H1 (cell line): Measurements from ENCODE around the gene STK16. TPM values are rescaled to one million over a fixed set of nuclear protein-coding genes. Genes with fewer than 3 reads are reported as not detected.

Experiments used
- CTCF ChIA-PET: fragments of 300-600 bp; sonication (Branson Sonifier 250); formaldehyde crosslinking; loops from one replicate; lab custom pipeline; 2021; ENCODE audit not compliant: partially characterized antibody; lab: Charles Lee
- POLR2A ChIA-PET: fragments of 300-600 bp; sonication (Branson Sonifier 250); formaldehyde crosslinking; loops from one replicate; lab custom pipeline; 2021; ENCODE audit warnings: inconsistent platforms; ENCODE audit not compliant: partially characterized antibody; lab: Charles Lee
- DNase-seq, 2 experiments: peaks; one replicate each; pipeline versions ENCODE4 v3.0.0 to v3.0.0-alpha.2; 2010 to 2022; ENCODE audit warnings: low spot score in 2 of 2, low read depth in 1 of 2, mixed read lengths in 1 of 2
- FAIRE-seq: peaks from 2 replicates; lab custom pipeline; 2011; peaks lifted over from hg19 to GRCh38; lab: Jason Lieb, UNC
- H2AFZ ChIP-seq: 2 replicates; pipeline ENCODE4 v1.8.1; 2012; ENCODE audit warnings: low read length, inconsistent platforms
- H2AK5ac ChIP-seq: 2 replicates; pipeline ENCODE4 v1.6.1; 2013; ENCODE audit warnings: low read depth, low read length
- H2BK120ac ChIP-seq: replicated peaks from 2 replicates; pipeline ENCODE3; 2013; ENCODE audit warnings: low read depth, low read length, inconsistent platforms
- H2BK12ac ChIP-seq: 2 replicates; pipeline ENCODE4 v1.6.1; 2013; ENCODE audit warnings: low read depth, low read length
- H2BK15ac ChIP-seq: 2 replicates; pipeline ENCODE4 v1.6.1; 2013; ENCODE audit warnings: low read length
- H2BK20ac ChIP-seq: 2 replicates; pipeline ENCODE4 v1.6.1; 2013; ENCODE audit warnings: low read length
- H2BK5ac ChIP-seq: 2 replicates; pipeline ENCODE4 v1.6.1; 2013; ENCODE audit warnings: low read depth, low read length
- H3K14ac ChIP-seq: 2 replicates; pipeline ENCODE4 v1.6.1; 2013; ENCODE audit warnings: inconsistent platforms; ENCODE audit not compliant: insufficient read length
- H3K18ac ChIP-seq: 2 replicates; pipeline ENCODE4 v1.6.1; 2013; ENCODE audit warnings: low read length; ENCODE audit errors: extremely low read depth
- H3K23ac ChIP-seq: 2 replicates; pipeline ENCODE4 v1.6.1; 2013; ENCODE audit warnings: inconsistent platforms; ENCODE audit not compliant: insufficient read length
- H3K23me2 ChIP-seq: 2 replicates; pipeline ENCODE4 v1.6.1; 2013; ENCODE audit warnings: low read depth, low read length
- H3K27ac ChIP-seq: 2 replicates; pipeline ENCODE4 v1.6.1; 2011; ENCODE audit warnings: low read depth, low read length, inconsistent platforms
- H3K27me3 ChIP-seq, 4 experiments: replicated peaks in 1 of 4; 1 replicate in 1 of 4; 2 replicates in 3 of 4; pipeline versions ENCODE4 v1.6.1 to v1.8.1; 2011 to 2013; ENCODE audit warnings: low read length in 3 of 4, mild to moderate bottlenecking in 3 of 4, inconsistent platforms in 2 of 4, mixed read lengths in 2 of 4, moderate library complexity in 1 of 4; ENCODE audit not compliant: control insufficient read depth in 3 of 4, insufficient read depth in 3 of 4; ENCODE audit errors: extremely low read depth in 1 of 4
- H3K36me3 ChIP-seq, 4 experiments: 2 replicates each; pipeline versions ENCODE4 v1.6.1 to v1.8.1; 2011 to 2013; ENCODE audit warnings: mild to moderate bottlenecking in 4 of 4, low read length in 3 of 4, moderate library complexity in 2 of 4, control low read depth in 1 of 4, inconsistent platforms in 1 of 4; ENCODE audit not compliant: insufficient read depth in 4 of 4, control insufficient read depth in 2 of 4
- H3K4ac ChIP-seq: replicated peaks from 2 replicates; pipeline ENCODE3; 2013; ENCODE audit warnings: low read length, low read depth, mixed read lengths, inconsistent platforms; ENCODE audit not compliant: insufficient read length
- H3K4me1 ChIP-seq, 4 experiments: replicated peaks in 1 of 4; 1 replicate in 1 of 4; 2 replicates in 3 of 4; pipeline versions ENCODE4 v1.6.1 to v1.8.1; 2011 to 2013; ENCODE audit warnings: low read length in 3 of 4, inconsistent platforms in 2 of 4, mixed read lengths in 1 of 4; ENCODE audit not compliant: insufficient read depth in 4 of 4, control insufficient read depth in 3 of 4
- H3K4me2 ChIP-seq, 2 experiments: 2 replicates each; pipeline versions ENCODE4 v1.6.1 to v1.8.1; 2011 to 2013; ENCODE audit warnings: low read depth in 2 of 2, low read length in 2 of 2, control low read depth in 1 of 2, inconsistent platforms in 1 of 2, mild to moderate bottlenecking in 1 of 2; ENCODE audit not compliant: insufficient read depth in 1 of 2
- H3K4me3 ChIP-seq, 4 experiments: fragments of 200-600, 300-600 bp in 1 of 4; sonication (generic), shearing (Covaris generic), sonication (Bioruptor Twin) in 1 of 4; 2 replicates each; pipeline versions ENCODE4 v1.5.1 to v1.8.1; 2011 to 2016; ENCODE audit warnings: low read length in 4 of 4, low read depth in 3 of 4, control low read depth in 2 of 4, inconsistent platforms in 2 of 4, mild to moderate bottlenecking in 2 of 4, mixed read lengths in 1 of 4, moderate library complexity in 1 of 4; ENCODE audit not compliant: insufficient read depth in 2 of 4; ENCODE audit errors: extremely low read depth in 1 of 4
- H3K56ac ChIP-seq: replicated peaks from 2 replicates; pipeline ENCODE3; 2013; ENCODE audit warnings: low read depth, mild to moderate bottlenecking, mixed read lengths, low read length, inconsistent platforms; ENCODE audit not compliant: insufficient read length
- H3K79me1 ChIP-seq: 2 replicates; pipeline ENCODE4 v1.6.1; 2013; ENCODE audit warnings: low read depth, low read length, control low read depth
- H3K79me2 ChIP-seq, 2 experiments: 2 replicates each; pipeline versions ENCODE4 v1.6.1 to v1.8.1; 2012 to 2013; ENCODE audit warnings: low read length in 2 of 2, mild to moderate bottlenecking in 2 of 2, inconsistent platforms in 1 of 2; ENCODE audit not compliant: insufficient read depth in 2 of 2, control insufficient read depth in 1 of 2
- H3K9ac ChIP-seq, 4 experiments: replicated peaks in 1 of 4; 1 replicate in 1 of 4; 2 replicates in 3 of 4; pipeline versions ENCODE4 v1.6.1 to v1.8.1; 2011 to 2013; ENCODE audit warnings: low read depth in 3 of 4, low read length in 3 of 4, control low read depth in 2 of 4, mild to moderate bottlenecking in 2 of 4, moderate library complexity in 2 of 4, inconsistent platforms in 1 of 4; ENCODE audit errors: extremely low read depth in 1 of 4
- H3K9me3 ChIP-seq, 2 experiments: 2 replicates each; pipeline versions ENCODE4 v1.6.1 to v1.8.1; 2012 to 2013; ENCODE audit warnings: mild to moderate bottlenecking in 2 of 2, moderate library complexity in 2 of 2, control low read depth in 1 of 2, inconsistent platforms in 1 of 2, low read depth in 1 of 2, low read length in 1 of 2, mixed read lengths in 1 of 2; ENCODE audit not compliant: insufficient read depth in 2 of 2
- H4K20me1 ChIP-seq, 2 experiments: replicated peaks in 1 of 2; 2 replicates each; pipeline versions ENCODE3 to v1.8.1; 2011 to 2013; ENCODE audit warnings: inconsistent platforms in 2 of 2, low read length in 2 of 2, mild to moderate bottlenecking in 1 of 2; ENCODE audit not compliant: insufficient read depth in 2 of 2, control insufficient read depth in 1 of 2
- H4K5ac ChIP-seq: 2 replicates; pipeline ENCODE4 v1.6.1; 2013; ENCODE audit warnings: low read length, low read depth, mixed read lengths, inconsistent platforms; ENCODE audit not compliant: insufficient read length
- H4K8ac ChIP-seq: 2 replicates; pipeline ENCODE4 v1.8.0; 2013; ENCODE audit warnings: mild to moderate bottlenecking, moderate library complexity, low read length, inconsistent platforms; ENCODE audit not compliant: insufficient read depth; ENCODE audit errors: extremely low read depth
- H4K91ac ChIP-seq: replicated peaks from 2 replicates; pipeline ENCODE3; 2013; ENCODE audit warnings: low read length, mixed read lengths, inconsistent platforms; ENCODE audit not compliant: insufficient read length
- CBX5 ChIP-seq: fragments of 300-800, 300-1000 bp; sonication (generic); IDR thresholded peaks from 2 replicates; pipeline ENCODE4 v1.7.1; 2016; ENCODE audit warnings: antibody characterized with exemption, low read length, low read depth
- HDAC2 ChIP-seq, 2 experiments: fragments of 300-600 bp in 1 of 2; sonication (generic) in 1 of 2; IDR thresholded peaks; 2 replicates each; pipeline ENCODE4 v1.6.1; 2011 to 2012; ENCODE audit warnings: low read depth in 2 of 2, low read length in 2 of 2, mild to moderate bottlenecking in 2 of 2, moderate library complexity in 2 of 2, borderline replicate concordance in 1 of 2, inconsistent platforms in 1 of 2
- RFX5 ChIP-seq: IDR thresholded peaks from 2 replicates; pipeline ENCODE4 v1.6.1; 2011; ENCODE audit warnings: low read depth, low read length, improper control_type of control experiment, borderline replicate concordance
- SIX5 ChIP-seq: IDR thresholded peaks from 2 replicates; pipeline ENCODE4 v1.6.1; 2011; ENCODE audit warnings: mild to moderate bottlenecking, low read depth, low read length
- SP1 ChIP-seq: IDR thresholded peaks from 2 replicates; pipeline ENCODE4 v1.6.1; 2011; ENCODE audit warnings: low read depth, low read length
- TAF1 ChIP-seq: IDR thresholded peaks from 2 replicates; pipeline ENCODE4 v1.6.1; 2011; ENCODE audit warnings: mild to moderate bottlenecking, low read depth, low read length
- WGBS, 2 experiments: shearing (Covaris generic) in 1 of 2; methylation state at CpG; one replicate each; pipeline versions ENCODE4 v1.1.6 to v1.1.7; 2013 to 2015; ENCODE audit warnings: low lambda C conversion rate in 2 of 2, mixed read lengths in 2 of 2, inconsistent platforms in 1 of 2, low coverage in 1 of 2, missing lambda C conversion rate in 1 of 2; ENCODE audit not compliant: insufficient replicate concordance in 2 of 2, insufficient coverage in 1 of 2, insufficient read length in 1 of 2; ENCODE audit errors: extremely low coverage in 1 of 2, missing lambda C conversion rate in 1 of 2; 5-methylcytosine and 5-hydroxymethylcytosine counted together
- polyA plus RNA-seq, 7 experiments: library from polyadenylated mRNA; depleted of rRNA in 3 of 7; stranded (reverse) in 5 of 7; unstranded in 2 of 7; fragments of >200 nt in 5 of 7; fragments of 200-250 nt in 2 of 7; gene quantifications; 1 replicate in 5 of 7; 2 replicates in 1 of 7; 4 replicates in 1 of 7; pipeline versions ENCODE4 v1.2.1 to v1.2.3, GENCODE V29; 2011 to 2013; ENCODE audit warnings: missing spikeins in 2 of 7, mixed read lengths in 2 of 7
- total RNA-seq: library from RNA; stranded (reverse); fragmentation: NEBNext Ultra II Directional; extraction: Animal tissue kit (Norgen Biotek cat#: 25700); gene quantifications from 2 replicates; pipeline ENCODE4 v1.2.1, GENCODE V29; 2021

The STK16 gene
- total and polyA plus RNA-seq, 2 of the 8 experiments (the other 6 are each of a cell fraction or from before 2014, with no cell fraction given), result 21.3 to 51.4 TPM

GRCh38 chr2:219282375-219282774 is 37.1 kb downstream of the STK16 start:
- POLR2A ChIA-PET, result interaction anchor here (0.6 to 2.6 kb wide), 5 partner anchors 11 to 69 kb away, joined by 3 to 6 read pairs (median 4); partner anchors contain the start of genes ANKZF1 and ATG9A
- Histone ChIP-seq H2BK20ac (no peak overlapping the region), H3K9ac (no peak overlapping the region), H2BK15ac (no peak overlapping the region), H3K27ac (no peak overlapping the region), H3K4me3 (no peak overlapping the region), H3K23me2 (peaks cover 8% of the 10 kb centered on the region; the same call in 1 of the 2 replicates), H3K79me1 (no peaks in the 10 kb centered on the region; the same call in 1 of the 2 replicates), H3K9me3 (no peaks in the 10 kb centered on the region), H3K4me2 (no peak overlapping the region), H4K91ac (no peak overlapping the region), H3K4me1 (peaks cover 9 to 31% (median 19%) of the 10 kb centered on the region in 4 experiments), H4K8ac (no peak overlapping the region), H3K14ac (no peak overlapping the region), H3K79me2 (no peaks in the 10 kb centered on the region), H3K56ac (no peak overlapping the region), H3K36me3 (peaks cover 0 to 4% (median under 1%) of the 10 kb centered on the region in 4 experiments; a peak in 3 of 8 replicates), H2AK5ac (no peak overlapping the region), H4K5ac (no peak overlapping the region), H4K20me1 (no peaks in the 10 kb centered on the region), H2BK12ac (no peak overlapping the region), H2BK5ac (no peak overlapping the region), H2AFZ (no peak overlapping the region), H2BK120ac (no peak overlapping the region), H3K18ac (no peak overlapping the region), H3K4ac (no peak overlapping the region), H3K27me3 (no peaks in the 10 kb centered on the region; a peak in 1 of 7 replicates), H3K23ac (no peak overlapping the region)
- 90% methylated on average over 5 of the region's 5 CpGs; no CpG with 5 or more reads in 1 of the 2 experiments for WGBS, 2 experiments
- CTCF ChIA-PET, result interaction anchor here (0.7 to 12.1 kb wide), 6 partner anchors 10 to 280 kb away, joined by 3 to 220 read pairs (median 4); no protein-coding TSS in a partner anchor
- FAIRE-seq (no peak), DNase-seq (no peak)
- TF ChIP-seq CBX5 (no peak), TAF1 (no peak), SIX5 (no peak), HDAC2 (IDR thresholded peaks at IDR 0.05; ENCODE audit: borderline replicate concordance in 1 of 2, low read depth in 2 of 2, low read length in 2 of 2) (no peak), SP1 (no peak), RFX5 (no peak)
